Astrocyte (in vitro differentiated cells and primary cell): Measurements from ENCODE around the gene CALU.

ENCODE experiments used
- EZH2 ChIP-seq: IDR thresholded peaks from 2 replicates; pipeline ENCODE4 v1.6.1; 2012; ENCODE audit warnings: mild to moderate bottlenecking, low read length, inconsistent platforms; ENCODE audit not compliant: insufficient read depth
- TF ChIP-seq, protein P1 (sequence below): IDR thresholded peaks from 2 replicates; pipeline ENCODE4 v1.5.1; 2011; ENCODE audit warnings: low read depth, mild to moderate bottlenecking, inconsistent platforms, low read length, moderate library complexity; ENCODE audit not compliant: insufficient read depth

DNA sequence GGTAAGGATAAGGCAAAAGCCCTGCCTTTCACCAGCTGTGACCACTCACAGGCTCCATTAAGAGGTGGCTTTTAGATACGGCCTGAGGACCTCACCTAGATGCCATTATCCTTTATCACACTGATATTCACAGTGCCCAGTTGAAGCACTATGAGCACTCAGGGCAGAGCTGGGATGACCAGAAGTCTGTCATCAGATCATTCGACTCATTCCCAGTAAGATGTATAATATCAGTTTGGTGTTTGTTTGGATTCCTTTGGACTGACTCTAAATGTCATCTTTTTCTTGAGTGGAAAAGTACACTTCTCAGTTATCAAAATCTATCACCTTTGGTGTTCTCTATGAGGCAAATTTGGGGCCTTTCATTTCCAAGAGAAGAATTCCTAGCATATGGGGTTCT, 71.3 kb downstream of the CALU start:
- TF ChIP-seq, protein P1, sequence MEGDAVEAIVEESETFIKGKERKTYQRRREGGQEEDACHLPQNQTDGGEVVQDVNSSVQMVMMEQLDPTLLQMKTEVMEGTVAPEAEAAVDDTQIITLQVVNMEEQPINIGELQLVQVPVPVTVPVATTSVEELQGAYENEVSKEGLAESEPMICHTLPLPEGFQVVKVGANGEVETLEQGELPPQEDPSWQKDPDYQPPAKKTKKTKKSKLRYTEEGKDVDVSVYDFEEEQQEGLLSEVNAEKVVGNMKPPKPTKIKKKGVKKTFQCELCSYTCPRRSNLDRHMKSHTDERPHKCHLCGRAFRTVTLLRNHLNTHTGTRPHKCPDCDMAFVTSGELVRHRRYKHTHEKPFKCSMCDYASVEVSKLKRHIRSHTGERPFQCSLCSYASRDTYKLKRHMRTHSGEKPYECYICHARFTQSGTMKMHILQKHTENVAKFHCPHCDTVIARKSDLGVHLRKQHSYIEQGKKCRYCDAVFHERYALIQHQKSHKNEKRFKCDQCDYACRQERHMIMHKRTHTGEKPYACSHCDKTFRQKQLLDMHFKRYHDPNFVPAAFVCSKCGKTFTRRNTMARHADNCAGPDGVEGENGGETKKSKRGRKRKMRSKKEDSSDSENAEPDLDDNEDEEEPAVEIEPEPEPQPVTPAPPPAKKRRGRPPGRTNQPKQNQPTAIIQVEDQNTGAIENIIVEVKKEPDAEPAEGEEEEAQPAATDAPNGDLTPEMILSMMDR = no peak
- no peak for TF ChIP-seq EZH2
